ENCODE results near the gene MAP2.
"Not testable (repeated sequence)": the region's sequence is repeated elsewhere in the genome, so short reads cannot be mapped to it uniquely, and the experiment has no call there.

The MAP2 gene

GRCh38 chr2:209473930-209474419 is 50.1 kb downstream of the MAP2 start:
- DNase-seq (ENCODE audit: low read depth), result no peak

DNA sequence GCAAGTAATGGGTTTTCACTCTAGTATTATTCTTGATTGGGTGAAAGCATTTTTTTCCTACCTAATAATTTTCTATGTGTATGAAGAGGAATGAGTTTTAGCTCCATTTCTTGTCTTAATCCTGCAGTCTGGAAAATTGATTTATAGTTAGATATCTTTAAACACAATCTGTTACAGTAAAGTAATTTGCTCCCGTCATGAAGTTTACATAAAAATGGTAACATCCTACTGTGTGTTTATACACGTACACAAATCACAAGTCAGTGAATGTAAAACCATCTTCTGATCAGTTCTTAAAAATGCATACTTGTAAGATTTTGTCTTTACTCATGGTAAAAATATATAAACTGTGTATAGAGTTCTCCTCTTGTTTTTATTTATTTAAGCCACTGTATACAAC is 51.1 kb downstream of the MAP2 start:
- no peak for DNase-seq (ENCODE audit: low read depth)

DNA sequence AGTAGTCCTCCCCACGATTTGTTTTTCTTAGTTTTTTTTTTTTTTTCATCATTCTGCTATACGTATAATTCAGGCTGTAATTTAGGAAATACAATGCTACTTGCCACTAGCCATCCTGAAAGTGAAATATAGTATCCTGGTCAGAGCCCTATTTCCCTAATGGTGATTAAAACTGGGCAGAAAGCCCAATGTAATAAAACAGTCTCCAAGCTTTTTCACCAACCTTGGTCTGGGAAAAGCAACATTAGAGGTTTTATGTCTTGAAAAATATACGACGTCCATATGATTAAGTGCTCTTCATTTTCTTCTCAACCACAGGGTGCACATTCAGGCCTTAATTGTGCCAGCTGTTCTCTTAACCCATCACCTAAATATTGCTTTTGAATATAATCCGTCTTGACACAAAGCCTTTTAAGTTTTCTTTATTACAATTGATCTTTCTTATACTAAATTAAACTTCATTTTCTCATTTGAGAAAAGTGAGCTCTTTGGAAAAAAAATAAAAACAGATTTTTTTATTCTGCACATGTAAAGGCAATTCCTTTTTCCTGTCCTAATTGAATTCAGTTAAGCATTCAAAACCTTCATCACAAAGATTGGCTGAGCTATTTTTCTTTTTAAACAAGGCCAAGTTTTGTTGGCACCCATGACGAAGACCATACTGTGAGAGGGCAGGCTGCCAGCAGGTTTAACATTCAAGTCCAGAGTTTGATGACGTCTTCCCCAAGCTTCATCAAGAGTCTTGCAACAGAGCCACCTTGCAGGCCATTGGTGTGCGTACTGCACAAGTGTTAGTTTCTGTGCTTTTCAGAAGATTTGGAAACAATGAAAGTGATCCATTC is 52.7 kb downstream of the MAP2 start:
- no peak for DNase-seq (ENCODE audit: low read depth)

- DNase-seq (ENCODE audit: low read depth), result not testable (repeated sequence)
Observed at GRCh38 chr2:209492296-209492695, 68.4 kb downstream of the MAP2 start.

DNA sequence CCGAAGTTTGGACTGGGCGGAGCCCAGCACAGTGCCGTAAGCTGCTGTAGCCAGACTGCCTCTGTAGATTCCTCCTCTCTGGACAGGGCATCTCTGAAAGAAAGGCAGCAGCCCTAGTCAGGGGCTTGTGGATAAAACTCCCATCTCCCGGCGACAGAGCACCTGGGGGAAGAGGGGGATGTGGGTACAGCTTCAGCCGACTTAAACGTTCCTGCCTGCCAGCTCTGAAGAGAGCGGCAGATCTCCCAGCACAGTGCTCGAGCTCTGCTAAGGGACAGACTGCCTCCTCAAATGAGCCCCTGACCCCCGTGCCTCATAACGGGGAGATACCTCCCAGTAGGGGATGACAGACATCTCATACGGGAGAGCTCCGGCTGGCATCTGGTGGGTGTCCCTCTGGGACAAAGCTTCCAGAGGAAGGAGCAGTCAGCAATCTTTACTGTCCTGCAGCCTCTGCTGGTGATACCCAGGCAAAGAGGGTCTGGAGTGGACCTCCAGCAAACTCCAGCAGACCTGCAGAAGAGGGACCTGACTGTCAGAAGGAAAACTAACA is 71.3 kb downstream of the MAP2 start:
- not testable (repeated sequence) for DNase-seq (ENCODE audit: low read depth)

- DNase-seq (ENCODE audit: low read depth), result no peak
Observed at GRCh38 chr2:209495855-209496585, 72.2 kb downstream of the MAP2 start.

DNA sequence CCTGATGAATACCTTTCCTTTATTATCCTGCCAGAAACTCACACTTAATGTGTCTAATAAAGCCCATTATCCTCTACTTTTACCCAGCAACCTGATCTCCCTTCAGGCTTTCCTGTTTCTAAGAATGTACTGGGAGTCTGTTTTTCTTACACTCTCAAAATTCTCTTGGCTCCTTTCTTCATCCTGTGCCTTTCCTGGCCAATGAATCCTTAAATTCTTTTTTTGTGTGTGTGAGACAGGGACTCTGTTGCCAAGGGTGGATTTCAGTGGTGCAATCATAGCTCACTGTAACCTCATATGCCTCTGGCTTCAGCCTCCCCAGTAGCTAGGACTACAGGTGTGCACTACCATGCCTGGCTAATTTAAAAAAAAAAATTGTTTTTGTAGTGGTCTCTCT is 72.7 kb downstream of the MAP2 start:
- no peak for DNase-seq (ENCODE audit: low read depth)

- DNase-seq (ENCODE audit: low read depth), result no peak
Observed at GRCh38 chr2:209498614-209499013, 74.8 kb downstream of the MAP2 start.

GRCh38 chr2:209499069-209499468 is 75.2 kb downstream of the MAP2 start:
- DNase-seq (ENCODE audit: low read depth), result no peak

- no peak for DNase-seq (ENCODE audit: low read depth)
Observed at GRCh38 chr2:209501579-209501978, 77.7 kb downstream of the MAP2 start.

DNA sequence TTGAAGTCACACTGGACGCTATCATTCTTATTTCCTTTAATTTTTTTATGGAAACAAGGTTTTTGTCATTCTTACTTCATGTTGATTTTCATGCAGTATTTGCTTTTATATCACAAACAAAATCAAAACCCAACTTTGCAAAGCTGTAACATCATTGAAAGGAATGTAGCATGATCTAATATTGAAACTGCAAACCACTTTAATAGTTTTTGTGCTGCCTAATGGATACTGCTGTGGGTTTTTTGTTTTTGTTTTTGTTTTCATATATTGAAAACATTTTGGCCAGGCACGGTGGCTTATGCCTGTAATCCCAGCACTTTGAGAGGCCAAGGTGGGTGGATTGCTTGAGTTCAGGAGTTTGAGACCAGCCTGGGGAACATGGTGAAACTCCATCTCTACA is 81.6 kb downstream of the MAP2 start:
- no peak for DNase-seq (ENCODE audit: low read depth)

DNA sequence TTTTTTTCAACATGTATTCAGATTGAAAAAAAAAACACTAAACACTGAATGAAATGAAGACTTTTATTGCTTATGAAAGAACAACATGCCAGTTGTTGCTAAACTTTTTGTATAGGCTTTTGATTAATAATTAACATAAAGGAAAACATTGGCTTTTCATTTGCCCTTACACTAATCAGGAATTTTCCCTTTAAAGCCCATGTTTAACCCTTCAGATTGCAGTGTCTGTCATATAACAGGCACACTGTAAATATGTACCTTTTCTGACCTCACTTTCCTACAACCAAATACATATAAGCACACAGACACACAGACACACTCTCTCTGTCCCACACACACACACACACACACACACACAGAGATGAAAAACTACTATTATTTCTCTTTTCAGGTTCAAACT is 84.4 kb downstream of the MAP2 start:
- DNase-seq (ENCODE audit: low read depth), result no peak

GRCh38 chr2:209511637-209512036 is 87.8 kb downstream of the MAP2 start:
- DNase-seq (ENCODE audit: low read depth), result no peak

DNA sequence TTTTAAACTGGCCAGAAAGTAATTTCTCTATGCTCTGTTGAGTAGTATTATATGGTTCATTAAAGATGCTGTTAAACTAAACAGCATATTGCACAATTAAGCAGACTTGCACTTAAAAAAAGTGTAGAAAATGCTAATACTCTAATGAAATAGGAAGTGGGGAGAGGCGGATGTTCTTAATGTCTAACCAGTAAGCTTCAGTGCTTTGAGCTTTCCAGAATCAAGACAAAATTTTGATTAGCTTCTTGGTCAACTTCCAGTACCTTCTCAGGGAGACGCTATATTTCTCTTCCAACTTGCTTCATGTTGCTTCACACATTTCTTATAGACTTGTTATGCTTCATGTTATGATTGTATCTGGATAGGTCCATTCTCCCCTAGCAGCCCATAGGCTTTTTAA is 89.1 kb downstream of the MAP2 start:
- DNase-seq (ENCODE audit: low read depth), result no peak

GRCh38 chr2:209517436-209517835 is 93.6 kb downstream of the MAP2 start:
- no peak for DNase-seq (ENCODE audit: low read depth)

- DNase-seq (ENCODE audit: low read depth), result no peak
Observed at GRCh38 chr2:209519271-209519670, 95.4 kb downstream of the MAP2 start.

- no peak for DNase-seq (ENCODE audit: low read depth)
Observed at GRCh38 chr2:209519906-209520305, 96.1 kb downstream of the MAP2 start.

DNA sequence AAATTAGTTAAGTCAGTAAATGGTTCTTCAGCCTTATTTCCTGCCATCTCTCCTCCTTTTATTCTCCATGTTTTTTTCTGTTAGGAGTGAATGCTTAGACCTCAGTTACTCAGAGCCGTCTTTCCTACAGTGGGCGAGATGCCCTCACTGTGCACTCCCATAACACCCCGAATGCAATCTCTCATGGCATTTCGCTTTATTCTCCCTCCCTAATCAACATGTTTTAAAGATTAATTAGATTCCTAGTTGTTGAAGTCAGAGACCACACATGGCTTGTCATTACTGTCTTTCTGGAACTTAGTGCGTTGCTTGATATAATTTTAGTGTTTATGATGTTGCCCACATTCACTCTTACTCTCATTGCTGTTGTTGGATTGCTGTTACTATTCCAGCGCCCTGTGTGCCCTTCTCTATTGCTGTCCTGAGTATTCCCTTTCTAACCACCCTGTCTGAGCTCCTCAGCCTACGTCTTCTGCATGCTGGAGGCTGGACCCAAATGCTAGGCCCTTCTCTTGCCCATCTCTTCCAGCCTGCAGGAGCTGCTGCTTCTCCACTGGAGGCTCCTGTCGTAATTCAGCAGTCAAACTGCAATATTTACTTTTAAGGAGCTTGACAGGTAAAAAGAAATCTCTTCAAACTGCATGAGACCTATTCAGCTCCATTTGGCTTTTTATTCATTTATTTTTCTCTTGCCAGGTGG is 99.3 kb downstream of the MAP2 start:
- DNase-seq (ENCODE audit: low read depth), result no peak

- DNase-seq (ENCODE audit: low read depth), result no peak
Observed at GRCh38 chr2:209523867-209524266, 100.0 kb downstream of the MAP2 start.

- DNase-seq (ENCODE audit: low read depth), result no peak
Observed at GRCh38 chr2:209525331-209525730, 101.5 kb downstream of the MAP2 start.

DNA sequence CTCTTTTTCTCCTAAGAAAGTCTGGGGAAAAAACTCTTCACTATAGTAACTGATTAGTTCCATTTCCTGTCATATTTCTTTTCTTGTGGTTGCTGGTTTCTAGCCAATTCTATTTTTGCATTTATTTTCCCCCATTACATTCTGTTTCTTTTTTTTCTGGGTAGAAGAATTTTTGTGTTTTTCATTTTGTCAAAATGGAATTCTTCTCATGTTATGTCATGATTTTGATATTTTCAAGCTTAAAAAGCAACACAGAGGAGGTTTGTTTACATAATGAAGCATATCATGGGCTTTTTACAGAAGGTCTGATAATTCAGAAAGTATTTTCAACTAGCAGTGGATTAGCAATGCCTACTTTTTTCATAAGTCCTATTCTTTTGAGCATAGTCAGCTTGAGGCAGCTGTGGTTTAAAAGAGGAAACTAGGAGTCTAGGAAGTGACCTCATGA is 102.0 kb downstream of the MAP2 start:
- no peak for DNase-seq (ENCODE audit: low read depth)

DNA sequence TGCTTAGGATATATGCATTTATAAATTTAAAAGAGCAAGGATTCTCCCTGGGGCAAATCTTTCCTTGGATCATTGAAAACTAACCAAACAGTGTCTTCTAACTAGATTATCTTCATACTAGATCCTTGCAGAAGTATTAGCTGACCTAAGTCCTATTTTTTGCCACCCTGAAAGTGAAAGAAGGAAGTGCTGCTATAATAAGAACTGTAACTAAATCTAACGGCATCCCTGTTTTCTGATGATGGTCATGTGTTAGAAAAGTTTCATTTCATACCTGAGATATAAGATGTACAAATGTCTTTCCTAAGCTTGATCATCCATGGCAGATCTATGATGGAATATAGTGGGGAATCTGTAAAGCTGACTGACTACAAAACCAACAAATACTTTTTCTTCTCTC is 102.7 kb downstream of the MAP2 start:
- DNase-seq (ENCODE audit: low read depth), result no peak

Data from activated T-cell treated with anti-CD3 and anti-CD28 coated beads for 48 hours (primary cell).